ENCODE data around the gene PALLD.
"Not testable (repeated sequence)": the region's sequence is repeated elsewhere in the genome, so short reads cannot be mapped to it uniquely, and the experiment has no call there.

The PALLD gene

DNA sequence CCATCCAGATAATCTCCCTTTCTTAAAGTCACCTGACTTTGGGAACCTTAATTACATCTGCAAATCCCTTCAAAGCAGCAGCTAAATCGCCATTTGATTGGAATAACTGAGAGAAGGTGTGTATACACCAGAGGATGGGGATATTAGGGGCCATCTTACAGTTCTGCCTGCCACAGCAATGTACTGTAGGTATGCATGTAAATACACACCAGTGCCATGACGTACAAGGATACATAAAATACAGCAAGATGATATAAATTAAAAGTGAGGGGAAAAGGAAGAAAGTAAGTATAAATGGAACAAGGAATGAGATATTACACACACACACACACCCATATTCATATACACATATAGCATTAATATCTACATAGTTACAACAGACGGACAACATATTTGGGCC, 432.0 kb downstream of the PALLD start:
- Histone ChIP-seq H3K9me3 (ENCODE audit: low read depth, low read length) (peaks cover 4% of the 10 kb centered on the region; the same call in 1 of the 2 replicates), H3K27ac (no peak overlapping the region), H3K9ac (ENCODE audit: insufficient read length) (no peak overlapping the region), H3K36me3 (ENCODE audit: insufficient read depth, low read length) (peaks cover 32% of the 10 kb centered on the region), H3K4me3 (no peak overlapping the region)
- no peak for DNase-seq (ENCODE audit: low read depth, low spot score)
- no peak for TF ChIP-seq POLR2AphosphoS5 (IDR thresholded peaks at IDR 0.05; ENCODE audit: borderline replicate concordance, low read depth, low read length)
- TF ChIP-seq EZH2 (IDR thresholded peaks at IDR 0.05): no peak
- no peak for TF ChIP-seq FOXP2 (optimal IDR thresholded peaks at IDR 0.05; ENCODE audit: control extremely low read depth, extremely low read length, insufficient read depth)

DNA sequence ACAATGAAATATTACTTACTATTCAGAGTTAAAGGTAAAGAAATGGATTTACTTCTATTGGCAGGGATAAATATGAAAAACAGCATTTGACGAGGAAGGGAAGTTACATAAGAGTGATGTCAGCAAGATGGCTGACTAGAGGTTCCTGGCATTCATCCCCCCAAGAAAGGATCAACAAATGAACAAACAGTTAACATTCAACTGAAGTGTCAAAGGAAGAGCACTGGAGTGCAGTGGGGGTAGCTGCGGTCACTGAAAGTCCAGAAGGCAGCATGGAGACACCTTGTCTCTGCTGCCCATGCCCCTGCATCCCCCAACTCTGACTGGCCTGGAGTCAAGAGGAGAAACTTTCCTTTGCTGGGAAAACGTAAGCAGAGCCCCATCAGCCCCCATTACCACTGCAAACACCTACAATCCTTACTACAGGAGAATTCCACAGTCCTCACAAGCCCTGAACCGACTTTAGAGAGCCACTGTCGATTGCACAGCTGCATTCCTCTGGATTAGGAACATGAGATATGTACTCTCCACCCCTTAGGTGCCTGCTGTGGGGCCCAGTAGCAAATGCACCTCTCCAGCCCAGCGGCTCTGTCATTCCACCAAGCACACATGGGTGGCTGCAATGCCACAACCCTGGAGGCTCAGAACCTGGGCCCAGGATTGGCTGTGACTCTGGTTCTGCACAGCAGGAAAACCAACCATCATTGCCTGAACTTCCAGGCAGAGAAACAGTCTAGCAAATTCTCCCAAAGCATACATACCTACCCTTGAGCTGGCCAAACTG, 433.8 kb downstream of the PALLD start:
- DNase-seq (ENCODE audit: low read depth, low spot score): no peak
- H3K36me3 ChIP-seq (ENCODE audit: insufficient read depth, low read length): peaks cover 18% of the 10 kb centered on the region
- no peak for TF ChIP-seq POLR2AphosphoS5 (IDR thresholded peaks at IDR 0.05; ENCODE audit: borderline replicate concordance, low read depth, low read length)
- TF ChIP-seq EZH2 (IDR thresholded peaks at IDR 0.05): no peak
- no peak for TF ChIP-seq FOXP2 (optimal IDR thresholded peaks at IDR 0.05; ENCODE audit: control extremely low read depth, extremely low read length, insufficient read depth)
- H3K9me3 ChIP-seq (ENCODE audit: low read depth, low read length): peaks cover 4% of the 10 kb centered on the region; the same call in 1 of the 2 replicates
- H3K9ac ChIP-seq (ENCODE audit: insufficient read length): no peak overlapping the region
- H3K27ac ChIP-seq: no peak overlapping the region
- H3K4me3 ChIP-seq: no peak overlapping the region

DNA sequence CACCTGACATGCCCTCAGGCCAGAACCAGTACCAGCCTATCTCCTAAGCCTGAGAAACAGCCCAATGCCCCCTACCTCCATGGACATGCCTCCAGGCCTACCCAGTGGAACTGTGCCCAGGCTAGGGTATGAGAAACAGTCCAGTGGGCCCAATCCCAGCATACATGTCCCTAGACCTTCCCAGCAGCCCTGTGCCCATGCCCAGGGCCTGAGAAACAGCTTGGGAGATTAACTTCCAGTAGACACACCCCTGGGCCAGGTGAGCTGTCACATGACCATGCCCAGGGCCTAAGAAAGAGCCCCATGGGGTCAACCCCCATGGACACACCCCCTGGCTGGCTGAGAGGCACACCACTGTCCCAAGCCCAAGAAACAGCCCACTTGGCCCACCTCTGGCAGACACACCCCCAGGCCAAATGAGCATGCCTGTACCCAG, 434.4 kb downstream of the PALLD start:
- Histone ChIP-seq H3K27ac (no peak overlapping the region), H3K4me3 (no peak overlapping the region), H3K36me3 (ENCODE audit: insufficient read depth, low read length) (peaks cover 18% of the 10 kb centered on the region), H3K9ac (ENCODE audit: insufficient read length) (no peak overlapping the region), H3K9me3 (ENCODE audit: low read depth, low read length) (peaks cover 4% of the 10 kb centered on the region; the same call in 1 of the 2 replicates)
- no peak for TF ChIP-seq POLR2AphosphoS5 (IDR thresholded peaks at IDR 0.05; ENCODE audit: borderline replicate concordance, low read depth, low read length)
- TF ChIP-seq EZH2 (IDR thresholded peaks at IDR 0.05): no peak
- no peak for TF ChIP-seq FOXP2 (optimal IDR thresholded peaks at IDR 0.05; ENCODE audit: control extremely low read depth, extremely low read length, insufficient read depth)
- no peak for DNase-seq (ENCODE audit: low read depth, low spot score)

DNA sequence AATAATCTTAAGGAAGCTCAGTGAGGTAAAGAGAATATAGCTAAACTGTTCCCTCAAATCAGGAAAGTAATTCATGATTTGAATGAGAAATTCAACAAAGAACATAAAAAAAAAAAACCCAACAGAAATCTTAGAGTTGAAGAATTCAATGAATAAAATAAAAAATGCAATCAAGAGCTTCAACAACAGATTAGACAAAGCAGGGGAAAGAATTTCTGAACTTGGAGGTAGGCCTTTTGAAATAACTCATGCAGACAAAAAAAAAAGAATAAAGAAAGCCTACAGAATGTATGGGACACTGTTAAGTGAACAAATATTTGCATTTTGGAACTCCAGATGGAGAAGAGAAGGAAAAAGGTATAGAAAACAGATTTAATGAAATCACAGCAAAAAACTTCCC, 435.3 kb downstream of the PALLD start:
- Histone ChIP-seq H3K9me3 (ENCODE audit: low read depth, low read length) (peaks cover 4% of the 10 kb centered on the region; the same call in 1 of the 2 replicates), H3K36me3 (ENCODE audit: insufficient read depth, low read length) (peaks cover 17% of the 10 kb centered on the region), H3K4me3 (no peak overlapping the region), H3K9ac (ENCODE audit: insufficient read length) (no peak overlapping the region), H3K27ac (no peak overlapping the region)
- DNase-seq (ENCODE audit: low read depth, low spot score): no peak
- TF ChIP-seq POLR2AphosphoS5 (IDR thresholded peaks at IDR 0.05; ENCODE audit: borderline replicate concordance, low read depth, low read length) (no peak), FOXP2 (optimal IDR thresholded peaks at IDR 0.05; ENCODE audit: control extremely low read depth, extremely low read length, insufficient read depth) (no peak), EZH2 (IDR thresholded peaks at IDR 0.05) (no peak)

DNA sequence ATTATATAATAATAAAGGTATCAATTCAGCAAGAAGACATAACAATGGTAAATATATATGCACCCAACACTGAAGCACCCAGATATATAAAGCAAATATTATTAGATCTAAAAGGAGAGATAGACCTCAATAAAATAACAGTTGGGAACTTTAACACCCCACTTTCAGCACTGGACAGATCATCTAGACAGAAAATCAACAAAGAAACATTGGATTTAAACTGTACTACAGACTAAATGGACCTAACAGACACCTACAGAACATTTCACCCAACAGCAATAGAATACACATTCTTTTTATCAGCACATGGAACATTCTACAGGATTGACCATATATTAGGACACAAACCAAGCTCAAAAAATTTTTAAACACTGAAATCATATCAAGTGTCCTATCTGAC, 436.6 kb downstream of the PALLD start:
- DNase-seq (ENCODE audit: low read depth, low spot score): no peak
- no peak for TF ChIP-seq POLR2AphosphoS5 (IDR thresholded peaks at IDR 0.05; ENCODE audit: borderline replicate concordance, low read depth, low read length)
- no peak for TF ChIP-seq FOXP2 (optimal IDR thresholded peaks at IDR 0.05; ENCODE audit: control extremely low read depth, extremely low read length, insufficient read depth)
- no peak for TF ChIP-seq EZH2 (IDR thresholded peaks at IDR 0.05)
- Histone ChIP-seq H3K4me3 (no peak overlapping the region), H3K9ac (ENCODE audit: insufficient read length) (no peak overlapping the region), H3K27ac (no peak overlapping the region), H3K9me3 (ENCODE audit: low read depth, low read length) (peaks cover 4% of the 10 kb centered on the region; the same call in 1 of the 2 replicates), H3K36me3 (ENCODE audit: insufficient read depth, low read length) (peaks cover 5% of the 10 kb centered on the region)

DNA sequence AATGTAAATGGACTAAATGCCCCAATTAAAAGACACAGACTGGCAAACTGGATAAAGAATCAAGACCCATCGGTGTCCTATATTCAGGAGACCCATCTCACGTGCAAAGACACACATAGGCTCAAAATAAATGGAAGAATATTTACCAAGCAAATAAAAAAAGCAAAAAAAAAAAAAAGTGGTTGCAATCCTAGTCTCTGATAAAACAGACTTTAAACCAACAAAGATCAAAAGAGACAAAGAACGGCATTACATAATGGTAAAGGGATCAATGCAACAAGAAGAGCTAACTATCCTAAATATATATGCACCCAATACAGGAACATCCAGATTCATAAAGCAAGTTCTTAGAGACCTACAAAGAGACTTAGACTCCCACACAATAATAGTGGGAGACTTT, 440.6 kb downstream of the PALLD start:
- not testable (repeated sequence) for H3K9ac ChIP-seq (ENCODE audit: insufficient read length); H3K4me3 ChIP-seq; H3K9me3 ChIP-seq (ENCODE audit: low read depth, low read length); H3K27ac ChIP-seq; DNase-seq (ENCODE audit: low read depth, low spot score); H3K36me3 ChIP-seq (ENCODE audit: insufficient read depth, low read length)

DNA sequence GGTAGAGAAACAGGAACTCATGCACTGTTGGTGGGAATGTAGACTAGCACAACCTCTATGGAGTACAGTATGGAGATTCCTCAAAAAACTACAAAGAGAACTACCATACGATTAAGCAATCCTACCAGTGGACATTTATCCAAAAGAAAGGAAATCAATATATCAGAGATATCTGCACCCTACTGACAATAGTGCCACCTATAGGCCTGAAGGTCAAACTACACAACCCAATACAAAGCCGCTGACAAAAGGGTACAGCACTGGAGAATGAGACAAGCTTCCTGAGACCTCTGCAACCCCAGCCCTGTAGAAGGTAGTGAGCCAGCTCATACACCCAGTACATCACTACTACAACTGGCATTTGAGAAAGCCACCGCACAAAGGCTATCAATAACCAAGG, 446.1 kb downstream of the PALLD start:
- Histone ChIP-seq H3K36me3 (ENCODE audit: insufficient read depth, low read length) (no peaks in the 10 kb centered on the region; the same call in 1 of the 2 replicates), H3K4me3 (no peak overlapping the region), H3K27ac (no peak overlapping the region), H3K9ac (ENCODE audit: insufficient read length) (no peak overlapping the region), H3K9me3 (ENCODE audit: low read depth, low read length) (no peaks in the 10 kb centered on the region)
- TF ChIP-seq EZH2 (IDR thresholded peaks at IDR 0.05): no peak
- DNase-seq (ENCODE audit: low read depth, low spot score): no peak

DNA sequence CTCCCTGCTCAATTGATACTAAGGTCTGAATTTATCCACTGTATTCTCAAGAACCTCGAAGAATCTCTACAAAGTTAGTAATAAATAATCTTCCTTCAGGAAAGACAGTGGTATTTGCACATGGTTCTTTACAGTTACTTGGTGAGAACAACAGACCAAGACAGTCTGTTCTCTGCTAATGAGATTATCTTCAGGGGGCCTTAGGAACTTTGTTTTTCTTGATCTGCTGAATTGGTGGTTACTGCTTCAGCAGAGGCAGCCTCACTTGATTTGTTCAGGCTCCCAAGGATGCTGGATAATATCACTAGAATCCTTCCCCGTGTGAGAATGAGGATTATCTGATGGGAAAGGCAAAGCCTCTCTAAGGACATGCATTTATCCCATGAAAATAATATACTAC, 448.4 kb downstream of the PALLD start:
- no peak for DNase-seq (ENCODE audit: low read depth, low spot score)
- no peak overlapping the region for H3K9ac ChIP-seq (ENCODE audit: insufficient read length)
- H3K9me3 ChIP-seq (ENCODE audit: low read depth, low read length): no peaks in the 10 kb centered on the region
- TF ChIP-seq FOXP2 (optimal IDR thresholded peaks at IDR 0.05; ENCODE audit: control extremely low read depth, extremely low read length, insufficient read depth) (no peak), POLR2AphosphoS5 (IDR thresholded peaks at IDR 0.05; ENCODE audit: borderline replicate concordance, low read depth, low read length) (no peak), EZH2 (IDR thresholded peaks at IDR 0.05) (no peak)
- H3K36me3 ChIP-seq (ENCODE audit: insufficient read depth, low read length): no peaks in the 10 kb centered on the region; the same call in 1 of the 2 replicates
- no peak overlapping the region for H3K4me3 ChIP-seq
- H3K27ac ChIP-seq: no peak overlapping the region

DNA sequence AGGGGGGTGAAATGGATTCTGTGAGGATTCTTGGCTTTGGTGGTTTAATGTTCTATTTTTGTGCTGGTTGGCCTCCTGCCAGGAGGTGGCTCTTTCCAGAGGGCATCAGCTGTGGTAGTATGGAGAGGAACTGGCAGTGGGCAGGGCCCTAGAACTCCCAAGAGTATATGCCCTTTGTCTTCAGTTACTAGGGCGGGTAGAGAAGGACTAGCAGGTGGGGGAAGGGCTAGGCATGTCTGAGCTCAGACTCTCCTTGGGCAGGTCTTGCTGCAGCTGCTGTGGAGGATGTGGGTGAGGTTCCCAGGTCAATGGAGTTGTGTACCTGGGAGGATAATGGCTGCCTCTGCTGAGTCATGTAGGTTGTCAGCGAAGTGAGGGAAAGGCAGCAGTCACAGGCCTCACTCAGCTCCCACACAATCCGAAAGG, 456.0 kb downstream of the PALLD start:
- H3K27ac ChIP-seq; H3K9ac ChIP-seq (ENCODE audit: insufficient read length); H3K36me3 ChIP-seq (ENCODE audit: insufficient read depth, low read length); H3K4me3 ChIP-seq; DNase-seq (ENCODE audit: low read depth, low spot score); H3K9me3 ChIP-seq (ENCODE audit: low read depth, low read length): not testable (repeated sequence)

Data from SK-N-MC (cell line).